G401 (cell line): ENCODE measurements around the gene IMPG2. TPM values are rescaled to one million over a fixed set of nuclear protein-coding genes. Genes with fewer than 3 reads are reported as not detected.

ENCODE experiments used
- DNase-seq: peaks from one replicate; pipeline ENCODE4 v3.0.0-alpha.2; 2015; ENCODE audit warnings: low spot score
- in situ Hi-C: cut with HindIII; loops from 2 replicates; pipeline ENCODE4 v1.10.0; 2016; ENCODE audit warnings: low sequenced_read_pairs, mixed read lengths
- total RNA-seq: library from RNA; depleted of rRNA; stranded (reverse); fragments of >200 nt; shearing (Covaris generic); gene quantifications from 2 replicates; pipeline ENCODE4 v1.2.3, GENCODE V29; 2014

The IMPG2 gene
- total RNA-seq, 1 experiment from 2014 or later, result not detected

- DNase-seq, result no peak
- in situ Hi-C loops, result no loop called here
Observed at GRCh38 chr3:101251441-101251840, 68.9 kb downstream of the IMPG2 start.

- no peak for DNase-seq
- in situ Hi-C loops, result no loop called here
Observed at GRCh38 chr3:101249522-101249921, 70.9 kb downstream of the IMPG2 start.

GRCh38 chr3:101248736-101249135 lies 71.6 kb downstream of the IMPG2 start:
- in situ Hi-C loops, result no loop called here
- DNase-seq, result no peak

- DNase-seq, result no peak
- in situ Hi-C loops, result no loop called here
Observed at GRCh38 chr3:101244212-101244575, 76.2 kb downstream of the IMPG2 start.

GRCh38 chr3:101243285-101244211 lies 76.8 kb downstream of the IMPG2 start:
- in situ Hi-C loops, result no loop called here
- DNase-seq, result no peak

GRCh38 chr3:101240719-101241399 lies 79.5 kb downstream of the IMPG2 start:
- in situ Hi-C loops, result no loop called here
- no peak for DNase-seq

GRCh38 chr3:101235048-101235447 lies 85.3 kb downstream of the IMPG2 start:
- in situ Hi-C loops, result no loop called here
- no peak for DNase-seq

- in situ Hi-C loops, result no loop called here
Observed at GRCh38 chr3:101230618-101231017, 89.8 kb downstream of the IMPG2 start.

GRCh38 chr3:101229681-101230080 lies 90.7 kb downstream of the IMPG2 start:
- in situ Hi-C loops, result no loop called here
- DNase-seq, result peak; percentile 6

More at GRCh38 chr3:101230618-101231017, 89.8 kb downstream of the IMPG2 start:
- DNase-seq, result no peak

- in situ Hi-C loops, result no loop called here
- DNase-seq, result no peak
Observed at GRCh38 chr3:101228441-101228840, 91.9 kb downstream of the IMPG2 start.

GRCh38 chr3:101224739-101225138 lies 95.6 kb downstream of the IMPG2 start:
- no peak for DNase-seq
- in situ Hi-C loops, result no loop called here

- DNase-seq, result no peak
- in situ Hi-C loops, result no loop called here
Observed at GRCh38 chr3:101223016-101223415, 97.4 kb downstream of the IMPG2 start.

- DNase-seq, result no peak
- in situ Hi-C loops, result no loop called here
Observed at GRCh38 chr3:101219842-101220560, 100.4 kb downstream of the IMPG2 start.

- in situ Hi-C loops, result no loop called here
- no peak for DNase-seq
Observed at GRCh38 chr3:101217472-101218245, 102.7 kb downstream of the IMPG2 start.

GRCh38 chr3:101216710-101217465 lies 103.5 kb downstream of the IMPG2 start:
- in situ Hi-C loops, result no loop called here
- no peak for DNase-seq

GRCh38 chr3:101212730-101213129 lies 107.6 kb downstream of the IMPG2 start:
- no peak for DNase-seq
- in situ Hi-C loops, result no loop called here

GRCh38 chr3:101204246-101204645 lies 116.1 kb downstream of the IMPG2 start:
- peak; percentile 2 for DNase-seq
- in situ Hi-C loops, result no loop called here

GRCh38 chr3:101203411-101203810 lies 117.0 kb downstream of the IMPG2 start:
- no peak for DNase-seq
- in situ Hi-C loops, result no loop called here
